PC-9 (cell line): ENCODE results near the gene MARCHF6.

ENCODE experiments used
- CTCF ChIP-seq: fragments of 200-600 bp; sonication (generic); conservative IDR thresholded peaks from 2 replicates; pipeline ENCODE4 v1.6.1; 2017; ENCODE audit warnings: mixed run types, antibody characterized with exemption, mild to moderate bottlenecking, moderate library complexity
- EZH2 ChIP-seq: fragments of 200-600 bp; sonication (generic); IDR thresholded peaks from 2 replicates; pipeline ENCODE4 v1.8.0; 2017; ENCODE audit warnings: antibody characterized with exemption, low read depth

DNA sequence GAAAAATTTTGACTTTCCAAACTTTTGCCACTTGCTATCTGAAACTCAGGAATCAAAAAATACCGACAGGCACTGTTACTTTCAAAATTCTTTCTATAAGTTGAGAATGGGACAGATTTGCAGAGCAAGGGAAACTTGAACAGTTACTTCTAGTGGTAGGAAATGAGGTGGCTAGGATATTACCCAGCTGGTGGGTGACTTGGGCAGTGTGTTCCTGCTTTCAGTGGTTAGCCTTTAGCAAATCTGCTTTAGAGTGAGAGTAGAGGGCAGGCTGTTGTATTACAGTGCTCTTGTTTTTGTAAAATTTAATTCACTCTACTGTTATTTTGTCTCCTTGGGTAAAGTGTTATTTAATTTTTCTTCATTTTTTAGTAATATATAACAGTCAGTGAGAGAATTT, 48.0 kb downstream of the MARCHF6 start:
- TF ChIP-seq CTCF (no peak), EZH2 (no peak)
